GM18520 (cell line): Measurements from ENCODE around the gene ZNF699.
"Not testable (repeated sequence)": the region's sequence is repeated elsewhere in the genome, so short reads cannot be mapped to it uniquely, and the experiment has no call there.

ENCODE experiments used
- ATAC-seq: cut with Tn5 transposase; IDR thresholded peaks from one replicate; pipeline ENCODE4 v1.9.1; 2021; ENCODE audit not compliant: unreplicated experiment

The ZNF699 gene

GRCh38 chr19:9289231-9289884, 20.3 kb downstream of the ZNF699 start:
- ATAC-seq, result no peak

DNA sequence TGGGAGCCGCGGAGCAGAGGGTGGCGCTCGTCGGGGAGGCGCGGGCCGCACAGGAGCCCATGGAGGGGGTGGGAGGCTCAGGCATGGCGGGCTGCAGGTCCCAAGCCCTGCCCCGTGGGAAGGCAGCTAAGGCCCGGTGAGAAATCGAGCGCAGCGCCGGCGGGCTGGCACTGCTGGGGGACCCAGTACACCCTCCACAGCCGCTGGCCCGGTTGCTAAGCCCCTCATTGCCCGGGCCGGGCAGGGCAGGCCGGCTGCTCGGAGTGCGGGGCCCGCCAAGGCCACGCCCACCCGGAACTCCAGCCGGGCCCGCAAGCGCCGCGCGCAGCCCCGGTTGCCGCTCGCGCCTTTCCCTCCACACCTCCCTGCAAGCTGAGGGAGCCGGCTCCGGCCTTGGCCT, 26.2 kb downstream of the ZNF699 start:
- not testable (repeated sequence) for ATAC-seq

- ATAC-seq, result no peak
Observed at GRCh38 chr19:9251236-9251635, 58.4 kb downstream of the ZNF699 start.

- no peak for ATAC-seq
Observed at GRCh38 chr19:9250630-9251029, 59.0 kb downstream of the ZNF699 start, which contains the start of gene OR7E24. TSS of gene OR7E24 (plus strand) at chr19:9250930. CDS start at chr19:9251044, 114 bp downstream.
